ENCODE measurements around the gene SLC43A3.

The SLC43A3 gene

DNA sequence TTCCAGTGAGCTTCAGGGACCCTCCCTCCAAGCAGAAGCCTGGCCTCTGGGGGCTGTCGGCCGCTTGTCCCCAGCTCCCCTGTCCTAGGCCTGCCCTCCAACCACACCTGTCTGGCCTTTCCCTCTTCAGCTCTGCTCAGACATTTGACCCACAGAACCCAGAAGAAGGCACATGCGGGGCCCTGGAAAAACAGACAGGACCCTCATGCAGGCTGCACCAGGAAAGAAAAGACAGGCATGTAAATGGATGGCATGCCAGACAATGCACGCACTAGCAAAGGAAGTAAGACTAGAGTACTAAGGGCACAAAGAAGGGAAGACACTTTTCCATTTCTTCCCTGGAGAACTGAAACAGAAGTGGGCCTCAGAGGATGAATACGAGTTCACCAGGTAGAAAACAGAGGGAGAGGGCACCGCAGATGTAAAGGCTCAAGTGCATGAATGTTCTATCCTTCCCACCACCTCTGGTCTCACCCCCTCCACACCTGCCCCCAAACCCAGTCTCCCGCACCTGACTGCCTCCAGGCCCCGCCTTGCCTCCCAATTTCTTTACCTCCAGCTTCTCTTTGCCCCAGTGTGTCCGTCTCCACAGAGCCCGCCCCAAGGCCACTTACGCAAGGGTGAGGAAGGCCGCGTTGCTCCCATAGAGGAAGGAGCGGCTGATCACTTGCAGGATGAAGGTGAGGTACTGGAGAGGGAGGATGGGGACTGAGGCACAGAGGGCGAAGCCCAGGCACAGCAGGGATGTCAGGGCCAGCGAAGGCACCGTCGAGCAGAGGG, 17.4 kb downstream of the SLC43A3 start:
- no peaks in the 10 kb centered on the region for H3K9me3 ChIP-seq (replicated peaks in 1 of 2; ENCODE audit: control insufficient read depth in 2 of 2, insufficient read depth in 1 of 2, low read depth in 1 of 2, low read length in 2 of 2)
- no peak overlapping the region for H3K27ac ChIP-seq (replicated peaks; ENCODE audit: low read length)
- no peaks in the 10 kb centered on the region for H3K27me3 ChIP-seq (ENCODE audit: control insufficient read depth in 3 of 3, insufficient read depth in 3 of 3, low read depth in 1 of 3, low read length in 3 of 3)
- no peak overlapping the region for H3K14ac ChIP-seq (ENCODE audit: low read length)
- H2AK5ac ChIP-seq (ENCODE audit: low read depth, low read length) = no peak overlapping the region
- H2BK120ac ChIP-seq (ENCODE audit: low read depth, low read length) = no peak overlapping the region
- peak overlapping the region; percentile 38 for H3K9ac ChIP-seq (ENCODE audit: low read depth, low read length, poor library complexity)
- peak overlapping the region; percentile 56 for H2BK5ac ChIP-seq (ENCODE audit: low read length)
- H2BK12ac ChIP-seq (ENCODE audit: low read length) = no peak overlapping the region
- peaks cover 0 to 1% of the 10 kb centered on the region in 2 donors for H3K4me1 ChIP-seq (ENCODE audit: control insufficient read depth in 2 of 2, insufficient read depth in 1 of 2, low read depth in 1 of 2, low read length in 2 of 2)
- peak overlapping the region; percentile 64 for H4K91ac ChIP-seq (ENCODE audit: low read depth, low read length, poor library complexity)
- no peak overlapping the region for H2AFZ ChIP-seq (ENCODE audit: low read length)
- no peak overlapping the region for H2BK15ac ChIP-seq (ENCODE audit: low read length)
- H3K18ac ChIP-seq (ENCODE audit: low read length) = no peak overlapping the region
- no peak for DNase-seq (ENCODE audit: low spot score)
- WGBS, 2 donors (ENCODE audit: extremely low coverage in 2 of 2, insufficient read length in 2 of 2, insufficient replicate concordance in 1 of 2) = no CpG with 5 or more reads among the region's 18 CpGs
- no peak overlapping the region for H3K4ac ChIP-seq (ENCODE audit: low read length)
- H3K79me1 ChIP-seq (ENCODE audit: low read depth, low read length) = no peaks in the 10 kb centered on the region
- peaks cover 20 to 69% of the 10 kb centered on the region in 2 donors for H3K36me3 ChIP-seq (replicated peaks in 1 of 2; ENCODE audit: control insufficient read depth in 2 of 2, insufficient read depth in 2 of 2, low read length in 2 of 2)
- no peak overlapping the region for H4K8ac ChIP-seq (ENCODE audit: low read depth, low read length)
- no peak overlapping the region for H3K4me2 ChIP-seq (ENCODE audit: insufficient read depth, low read length, poor library complexity, severe bottlenecking)
- no peak overlapping the region for H3K4me3 ChIP-seq (ENCODE audit: low read length in 2 of 2)
- peak overlapping the region; percentile 4 for H3K23ac ChIP-seq (ENCODE audit: low read depth, low read length, poor library complexity)

DNA sequence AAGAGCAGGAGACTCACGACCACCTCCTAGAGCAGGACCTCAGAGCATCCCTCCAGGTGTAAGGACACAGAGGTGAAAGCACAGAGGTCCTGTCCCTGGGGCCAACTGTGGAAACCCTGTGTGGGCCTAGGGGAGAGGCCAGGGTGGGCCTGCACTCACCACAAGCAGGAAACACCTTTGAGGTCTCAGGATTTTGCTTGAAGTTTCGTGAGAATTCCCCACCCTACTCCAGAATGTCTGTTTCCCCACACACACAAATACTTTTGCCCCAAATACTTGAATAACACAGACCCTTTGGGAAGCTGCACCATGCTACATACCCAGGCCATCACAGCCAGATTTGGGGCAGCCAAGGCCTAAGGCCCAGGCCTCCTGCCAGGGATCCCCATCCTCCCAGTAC, 18.1 kb downstream of the SLC43A3 start:
- Histone ChIP-seq H4K8ac (ENCODE audit: low read depth, low read length) (no peak overlapping the region), H3K27ac (replicated peaks; ENCODE audit: low read length) (no peak overlapping the region), H3K4me3 (ENCODE audit: low read length in 2 of 2) (no peak overlapping the region), H3K18ac (ENCODE audit: low read length) (no peak overlapping the region), H2AK5ac (ENCODE audit: low read depth, low read length) (no peak overlapping the region), H2BK5ac (ENCODE audit: low read length) (no peak overlapping the region), H2AFZ (ENCODE audit: low read length) (no peak overlapping the region), H3K4ac (ENCODE audit: low read length) (no peak overlapping the region), H2BK12ac (ENCODE audit: low read length) (no peak overlapping the region), H3K36me3 (replicated peaks in 1 of 2; ENCODE audit: control insufficient read depth in 2 of 2, insufficient read depth in 2 of 2, low read length in 2 of 2) (peaks cover 15 to 62% of the 10 kb centered on the region in 2 donors), H2BK120ac (ENCODE audit: low read depth, low read length) (no peak overlapping the region), H3K4me2 (ENCODE audit: insufficient read depth, low read length, poor library complexity, severe bottlenecking) (no peak overlapping the region), H3K23ac (ENCODE audit: low read depth, low read length, poor library complexity) (no peak overlapping the region), H3K4me1 (ENCODE audit: control insufficient read depth in 2 of 2, insufficient read depth in 1 of 2, low read depth in 1 of 2, low read length in 2 of 2) (peaks cover 0 to 1% of the 10 kb centered on the region in 2 donors), H3K9ac (ENCODE audit: low read depth, low read length, poor library complexity) (no peak overlapping the region), H3K9me3 (replicated peaks in 1 of 2; ENCODE audit: control insufficient read depth in 2 of 2, insufficient read depth in 1 of 2, low read depth in 1 of 2, low read length in 2 of 2) (no peaks in the 10 kb centered on the region), H4K91ac (ENCODE audit: low read depth, low read length, poor library complexity) (no peak overlapping the region), H3K79me1 (ENCODE audit: low read depth, low read length) (no peaks in the 10 kb centered on the region), H2BK15ac (ENCODE audit: low read length) (no peak overlapping the region), H3K27me3 (ENCODE audit: control insufficient read depth in 3 of 3, insufficient read depth in 3 of 3, low read depth in 1 of 3, low read length in 3 of 3) (no peaks in the 10 kb centered on the region), H3K14ac (ENCODE audit: low read length) (no peak overlapping the region)
- no peak for DNase-seq (ENCODE audit: low spot score)
- WGBS, 2 donors (ENCODE audit: extremely low coverage in 2 of 2, insufficient read length in 2 of 2, insufficient replicate concordance in 1 of 2) = no CpG with 5 or more reads among the region's 2 CpGs

DNA sequence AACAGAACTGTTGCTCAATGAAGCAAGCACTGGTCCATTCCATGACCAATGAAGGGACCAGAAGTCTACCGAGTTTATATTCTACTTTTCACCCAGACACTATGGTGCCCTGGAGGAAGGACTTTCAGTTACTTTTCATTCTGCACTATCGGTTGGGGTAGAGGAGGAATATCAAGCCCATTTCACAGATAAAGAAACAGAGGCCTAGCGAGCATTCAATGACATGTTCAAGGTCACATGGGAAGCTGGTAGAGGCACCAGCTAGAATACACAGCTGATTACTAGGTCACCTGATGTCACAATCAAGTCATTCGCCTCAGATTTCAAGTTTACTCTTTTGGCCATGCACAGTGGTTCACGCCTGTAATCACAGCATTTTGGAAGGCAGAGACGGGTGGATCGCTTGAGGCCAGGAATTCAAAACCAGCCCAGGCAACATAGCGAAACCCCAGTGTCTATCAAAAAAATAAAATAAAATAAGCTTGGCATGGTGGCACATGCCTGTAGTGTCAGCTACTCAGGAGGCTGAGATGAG, 18.9 kb downstream of the SLC43A3 start:
- H2BK120ac ChIP-seq (ENCODE audit: low read depth, low read length) = no peak overlapping the region
- H2AFZ ChIP-seq (ENCODE audit: low read length) = no peak overlapping the region
- no peak overlapping the region for H2BK15ac ChIP-seq (ENCODE audit: low read length)
- no peak overlapping the region for H2BK5ac ChIP-seq (ENCODE audit: low read length)
- H3K4me1 ChIP-seq (ENCODE audit: control insufficient read depth in 2 of 2, insufficient read depth in 1 of 2, low read depth in 1 of 2, low read length in 2 of 2) = peaks cover 0 to 1% of the 10 kb centered on the region in 2 donors
- H3K27ac ChIP-seq (replicated peaks; ENCODE audit: low read length) = no peak overlapping the region
- H3K27me3 ChIP-seq (ENCODE audit: control insufficient read depth in 3 of 3, insufficient read depth in 3 of 3, low read depth in 1 of 3, low read length in 3 of 3) = no peaks in the 10 kb centered on the region
- no peak overlapping the region for H3K9ac ChIP-seq (ENCODE audit: low read depth, low read length, poor library complexity)
- no peak overlapping the region for H3K4me3 ChIP-seq (ENCODE audit: low read length in 2 of 2)
- DNase-seq (ENCODE audit: low spot score) = no peak
- H2BK12ac ChIP-seq (ENCODE audit: low read length) = no peak overlapping the region
- no peak overlapping the region for H4K8ac ChIP-seq (ENCODE audit: low read depth, low read length)
- no CpG with 5 or more reads among the region's 8 CpGs for WGBS, 2 donors (ENCODE audit: extremely low coverage in 2 of 2, insufficient read length in 2 of 2, insufficient replicate concordance in 1 of 2)
- H3K14ac ChIP-seq (ENCODE audit: low read length) = no peak overlapping the region
- H3K79me1 ChIP-seq (ENCODE audit: low read depth, low read length) = no peaks in the 10 kb centered on the region
- no peak overlapping the region for H4K91ac ChIP-seq (ENCODE audit: low read depth, low read length, poor library complexity)
- no peak overlapping the region for H3K23ac ChIP-seq (ENCODE audit: low read depth, low read length, poor library complexity)
- H3K4ac ChIP-seq (ENCODE audit: low read length) = no peak overlapping the region
- H2AK5ac ChIP-seq (ENCODE audit: low read depth, low read length) = no peak overlapping the region
- H3K9me3 ChIP-seq (replicated peaks in 1 of 2; ENCODE audit: control insufficient read depth in 2 of 2, insufficient read depth in 1 of 2, low read depth in 1 of 2, low read length in 2 of 2) = no peaks in the 10 kb centered on the region
- no peak overlapping the region for H3K4me2 ChIP-seq (ENCODE audit: insufficient read depth, low read length, poor library complexity, severe bottlenecking)
- H3K36me3 ChIP-seq (replicated peaks in 1 of 2; ENCODE audit: control insufficient read depth in 2 of 2, insufficient read depth in 2 of 2, low read length in 2 of 2) = peaks cover 12 to 55% of the 10 kb centered on the region in 2 donors
- H3K18ac ChIP-seq (ENCODE audit: low read length) = no peak overlapping the region

DNA sequence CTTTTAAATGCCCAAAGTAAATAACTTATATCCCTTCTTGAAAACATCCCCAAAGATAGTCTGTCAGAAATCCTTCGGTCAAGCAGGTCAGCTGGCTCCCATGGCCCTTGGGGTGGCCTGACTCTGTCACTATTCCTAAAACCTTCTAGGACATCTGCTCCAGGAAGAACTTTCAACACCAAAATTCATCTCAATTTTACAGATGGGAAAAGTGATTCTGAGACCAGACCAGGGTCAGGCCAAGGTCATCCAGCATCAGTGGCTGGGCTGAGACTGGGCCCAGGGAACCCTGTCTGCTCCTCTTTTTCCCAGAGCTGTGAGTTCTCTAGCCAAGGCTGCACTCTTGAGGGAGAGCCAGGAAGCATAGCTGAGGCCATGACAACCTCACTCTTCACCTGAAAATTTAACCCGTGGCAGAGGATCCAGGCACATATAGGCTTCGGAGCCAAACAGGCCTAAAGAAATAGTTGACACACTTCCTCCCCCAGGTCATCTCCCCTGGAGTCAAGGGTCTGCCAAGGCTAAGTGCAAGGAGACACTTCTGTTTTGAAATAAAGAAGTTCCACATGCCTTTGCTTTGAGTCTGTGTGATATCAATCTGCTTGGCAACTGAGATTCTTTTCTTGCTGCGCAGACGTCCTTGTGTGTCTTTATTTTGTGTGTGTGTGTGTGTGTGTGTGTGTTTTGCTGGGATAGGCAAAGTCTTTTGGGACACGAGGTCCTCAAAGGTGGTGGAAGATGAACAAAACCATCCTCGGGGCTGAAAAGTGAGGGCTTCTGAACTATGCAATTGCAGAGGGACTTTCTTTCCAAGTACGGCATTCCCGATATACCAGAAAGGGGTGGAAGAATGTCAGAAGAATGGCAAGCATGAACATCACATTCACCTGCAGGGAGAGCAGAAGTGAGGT, 19.7 kb downstream of the SLC43A3 start:
- H3K9me3 ChIP-seq (replicated peaks in 1 of 2; ENCODE audit: control insufficient read depth in 2 of 2, insufficient read depth in 1 of 2, low read depth in 1 of 2, low read length in 2 of 2) = no peaks in the 10 kb centered on the region
- H2AK5ac ChIP-seq (ENCODE audit: low read depth, low read length) = no peak overlapping the region
- no peaks in the 10 kb centered on the region for H3K27me3 ChIP-seq (ENCODE audit: control insufficient read depth in 3 of 3, insufficient read depth in 3 of 3, low read depth in 1 of 3, low read length in 3 of 3)
- H3K4me1 ChIP-seq (ENCODE audit: control insufficient read depth in 2 of 2, insufficient read depth in 1 of 2, low read depth in 1 of 2, low read length in 2 of 2) = peaks cover 0 to 1% of the 10 kb centered on the region in 2 donors
- H3K4ac ChIP-seq (ENCODE audit: low read length) = no peak overlapping the region
- H3K4me2 ChIP-seq (ENCODE audit: insufficient read depth, low read length, poor library complexity, severe bottlenecking) = no peak overlapping the region
- H3K14ac ChIP-seq (ENCODE audit: low read length) = no peak overlapping the region
- H4K91ac ChIP-seq (ENCODE audit: low read depth, low read length, poor library complexity) = no peak overlapping the region
- no peak for DNase-seq (ENCODE audit: low spot score)
- no peak overlapping the region for H3K27ac ChIP-seq (replicated peaks; ENCODE audit: low read length)
- no peak overlapping the region for H2BK12ac ChIP-seq (ENCODE audit: low read length)
- H4K8ac ChIP-seq (ENCODE audit: low read depth, low read length) = no peak overlapping the region
- no CpG with 5 or more reads among the region's 9 CpGs for WGBS, 2 donors (ENCODE audit: extremely low coverage in 2 of 2, insufficient read length in 2 of 2, insufficient replicate concordance in 1 of 2)
- H2AFZ ChIP-seq (ENCODE audit: low read length) = no peak overlapping the region
- no peak overlapping the region for H3K23ac ChIP-seq (ENCODE audit: low read depth, low read length, poor library complexity)
- H2BK5ac ChIP-seq (ENCODE audit: low read length) = no peak overlapping the region
- no peak overlapping the region for H3K4me3 ChIP-seq (ENCODE audit: low read length in 2 of 2)
- H2BK120ac ChIP-seq (ENCODE audit: low read depth, low read length) = no peak overlapping the region
- no peak overlapping the region for H3K18ac ChIP-seq (ENCODE audit: low read length)
- no peak overlapping the region for H2BK15ac ChIP-seq (ENCODE audit: low read length)
- no peak overlapping the region for H3K9ac ChIP-seq (ENCODE audit: low read depth, low read length, poor library complexity)
- no peaks in the 10 kb centered on the region for H3K79me1 ChIP-seq (ENCODE audit: low read depth, low read length)
- H3K36me3 ChIP-seq (replicated peaks in 1 of 2; ENCODE audit: control insufficient read depth in 2 of 2, insufficient read depth in 2 of 2, low read length in 2 of 2) = peaks cover 12 to 51% of the 10 kb centered on the region in 2 donors
